Measurements from ENCODE around the gene NOX3.
"Not testable (repeated sequence)": the region's sequence is repeated elsewhere in the genome, so short reads cannot be mapped to it uniquely, and the experiment has no call there.

The NOX3 gene, protein sequence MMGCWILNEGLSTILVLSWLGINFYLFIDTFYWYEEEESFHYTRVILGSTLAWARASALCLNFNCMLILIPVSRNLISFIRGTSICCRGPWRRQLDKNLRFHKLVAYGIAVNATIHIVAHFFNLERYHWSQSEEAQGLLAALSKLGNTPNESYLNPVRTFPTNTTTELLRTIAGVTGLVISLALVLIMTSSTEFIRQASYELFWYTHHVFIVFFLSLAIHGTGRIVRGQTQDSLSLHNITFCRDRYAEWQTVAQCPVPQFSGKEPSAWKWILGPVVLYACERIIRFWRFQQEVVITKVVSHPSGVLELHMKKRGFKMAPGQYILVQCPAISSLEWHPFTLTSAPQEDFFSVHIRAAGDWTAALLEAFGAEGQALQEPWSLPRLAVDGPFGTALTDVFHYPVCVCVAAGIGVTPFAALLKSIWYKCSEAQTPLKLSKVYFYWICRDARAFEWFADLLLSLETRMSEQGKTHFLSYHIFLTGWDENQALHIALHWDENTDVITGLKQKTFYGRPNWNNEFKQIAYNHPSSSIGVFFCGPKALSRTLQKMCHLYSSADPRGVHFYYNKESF

DNA sequence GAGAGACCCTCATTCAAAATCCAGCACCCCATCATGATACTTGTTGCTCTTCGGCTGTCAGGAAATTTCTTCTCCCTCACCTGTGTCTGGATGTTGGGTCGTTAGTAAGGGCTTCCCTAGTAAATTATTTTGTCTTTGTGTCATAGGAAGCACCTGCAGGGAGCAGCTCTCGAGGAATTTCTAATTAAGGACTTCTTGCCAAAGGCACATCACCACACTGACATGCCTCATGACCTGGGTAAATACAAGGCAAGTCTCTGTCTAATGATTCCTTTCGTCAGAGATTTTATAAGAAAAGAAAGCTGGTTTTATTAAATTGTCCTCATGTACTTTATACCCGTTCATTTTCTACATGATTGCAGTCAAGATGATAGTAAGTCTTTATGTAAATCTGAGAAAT is at the start of gene NOX3:
NOX3 (minus strand) TSS at position 74 of the 400 bp plus-strand sequence; CDS start at position 35, 39 bp downstream.
- DNase-seq (ENCODE audit: low read depth in 2 of 3, low spot score in 2 of 3) = no peak

GRCh38 chr6:155504848-155505607 is 49.4 kb upstream of the NOX3 start:
- DNase-seq (ENCODE audit: low read depth in 2 of 3, low spot score in 2 of 3) = no peak

- DNase-seq (ENCODE audit: low read depth in 2 of 3, low spot score in 2 of 3) = no peak
Measured at GRCh38 chr6:155502393-155502792, 46.8 kb upstream of the NOX3 start.

DNA sequence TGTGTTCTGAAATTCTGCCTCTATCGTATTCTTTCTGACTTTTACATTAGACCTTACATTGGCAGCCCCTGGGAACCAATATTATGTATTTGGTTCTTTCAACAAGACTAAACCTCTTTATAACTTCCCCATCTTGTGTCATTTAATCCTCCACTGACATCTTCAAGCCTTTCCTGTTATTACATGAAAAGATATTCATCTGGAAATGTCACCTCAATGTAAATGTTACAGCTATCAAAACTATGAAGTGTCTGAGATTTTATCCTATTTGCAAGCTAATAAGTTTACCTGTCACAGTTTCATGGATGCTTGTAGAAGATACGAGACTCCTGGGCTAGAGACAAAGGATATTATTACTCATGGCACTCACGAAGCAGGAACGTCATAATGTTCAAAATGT is 43.9 kb upstream of the NOX3 start:
- no peak for DNase-seq (ENCODE audit: low read depth in 2 of 3, low spot score in 2 of 3)

- DNase-seq (ENCODE audit: low read depth in 2 of 3, low spot score in 2 of 3) = no peak
Measured at GRCh38 chr6:155498370-155498769, 42.7 kb upstream of the NOX3 start.

DNA sequence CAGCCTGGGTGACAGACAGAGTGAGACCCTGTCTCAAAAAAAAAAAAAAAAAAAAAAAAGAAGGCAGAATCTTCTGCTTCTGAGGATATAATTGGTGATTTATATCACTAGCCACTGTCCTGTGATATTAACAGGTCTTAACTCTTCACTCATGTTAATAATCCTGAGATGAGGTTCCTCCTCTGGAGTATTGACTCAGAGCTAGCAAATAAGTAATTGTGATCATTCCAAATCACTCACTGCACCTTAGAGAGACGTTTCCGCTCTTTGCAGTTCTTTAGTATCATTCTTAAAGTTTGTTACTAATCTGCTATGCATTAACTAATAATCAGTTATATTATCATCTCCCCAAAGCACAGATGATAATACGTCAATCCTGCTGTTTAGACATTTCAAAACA is 41.6 kb upstream of the NOX3 start:
- no peak for DNase-seq (ENCODE audit: low read depth in 2 of 3, low spot score in 2 of 3)

DNA sequence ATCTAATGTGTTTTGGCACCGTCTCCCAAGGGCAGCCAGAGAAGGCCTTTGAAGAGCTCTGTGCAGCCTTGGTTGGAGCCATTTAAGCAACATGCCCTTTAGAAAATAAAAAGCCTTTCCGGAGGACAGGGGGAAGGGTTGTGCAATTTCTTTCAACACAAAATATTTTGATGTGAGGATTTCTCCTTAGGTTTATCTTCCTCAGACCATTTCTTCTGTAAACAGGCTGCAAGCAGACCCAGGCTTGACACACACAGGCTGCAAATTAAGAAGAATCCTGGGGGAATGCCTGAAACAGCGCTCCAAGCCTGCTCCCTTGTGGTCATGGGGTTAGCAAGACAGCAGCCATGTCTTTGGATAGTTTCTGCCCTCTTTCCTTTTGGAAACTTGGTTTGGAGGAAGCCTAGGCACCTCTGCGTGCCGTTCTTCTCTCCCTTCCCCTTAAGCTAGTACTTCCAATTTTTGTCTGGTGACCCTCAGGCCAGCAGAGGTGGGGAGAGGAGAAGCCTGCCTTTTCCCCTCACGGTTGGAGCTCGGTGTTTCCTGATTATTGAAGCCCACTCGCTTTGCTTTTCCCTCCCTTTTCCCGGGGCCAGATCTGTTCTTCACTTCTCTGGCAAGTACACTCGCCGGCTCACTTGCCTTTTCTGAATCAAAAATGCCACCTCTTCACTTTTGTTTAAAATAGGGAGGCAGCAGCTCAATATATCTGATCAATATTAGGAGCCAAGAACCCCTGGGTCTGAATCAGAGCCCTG is 39.6 kb upstream of the NOX3 start:
- DNase-seq (ENCODE audit: low read depth in 2 of 3, low spot score in 2 of 3) = no peak

DNA sequence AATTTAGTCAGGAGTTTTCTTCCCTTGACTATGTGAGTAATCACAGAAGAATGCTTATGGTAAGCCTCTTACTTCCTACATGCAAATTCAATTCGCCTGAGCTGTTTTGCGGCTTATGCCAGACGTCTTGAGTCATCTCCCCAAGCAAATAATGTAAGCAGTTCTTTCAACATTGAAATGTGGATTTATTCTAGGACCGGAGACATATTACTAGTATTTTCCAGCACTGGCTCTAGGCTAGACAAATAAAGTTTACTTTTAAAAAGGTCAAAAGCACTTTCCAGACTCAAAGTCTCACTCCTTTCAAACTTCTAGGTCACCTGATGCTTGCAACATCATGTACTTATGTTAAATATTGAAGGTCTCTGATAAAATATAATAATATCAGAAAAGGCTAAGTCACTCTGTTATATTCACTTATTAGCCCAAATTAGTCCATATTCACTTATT is 38.1 kb upstream of the NOX3 start:
- DNase-seq (ENCODE audit: low read depth in 2 of 3, low spot score in 2 of 3) = no peak

- no peak for DNase-seq (ENCODE audit: low read depth in 2 of 3, low spot score in 2 of 3)
Measured at GRCh38 chr6:155493026-155493693, 37.5 kb upstream of the NOX3 start.

- DNase-seq (ENCODE audit: low read depth in 2 of 3, low spot score in 2 of 3) = no peak
Measured at GRCh38 chr6:155492061-155492735, 36.6 kb upstream of the NOX3 start.

GRCh38 chr6:155491421-155491820 is 35.8 kb upstream of the NOX3 start:
- no peak for DNase-seq (ENCODE audit: low read depth in 2 of 3, low spot score in 2 of 3)

DNA sequence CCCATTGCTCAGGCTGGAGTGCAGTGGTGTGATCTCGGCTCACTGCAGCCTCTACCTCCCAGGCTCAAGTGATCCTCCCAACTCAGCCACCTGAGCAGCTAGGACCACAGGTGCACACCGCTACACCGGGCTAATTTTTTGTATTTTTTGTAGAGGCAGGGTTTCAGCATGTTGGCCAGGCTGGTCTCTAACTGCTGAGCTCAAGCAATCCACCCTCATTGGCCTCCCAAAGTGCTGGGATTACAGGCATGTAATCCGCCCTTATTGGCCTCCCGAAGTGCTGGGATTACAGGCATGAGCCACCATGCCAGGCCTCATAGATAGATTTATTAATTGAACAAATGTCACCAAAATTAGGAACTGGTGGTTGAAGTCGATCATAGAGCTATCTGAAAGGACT is 32.6 kb upstream of the NOX3 start:
- not testable (repeated sequence) for DNase-seq (ENCODE audit: low read depth in 2 of 3, low spot score in 2 of 3)

DNA sequence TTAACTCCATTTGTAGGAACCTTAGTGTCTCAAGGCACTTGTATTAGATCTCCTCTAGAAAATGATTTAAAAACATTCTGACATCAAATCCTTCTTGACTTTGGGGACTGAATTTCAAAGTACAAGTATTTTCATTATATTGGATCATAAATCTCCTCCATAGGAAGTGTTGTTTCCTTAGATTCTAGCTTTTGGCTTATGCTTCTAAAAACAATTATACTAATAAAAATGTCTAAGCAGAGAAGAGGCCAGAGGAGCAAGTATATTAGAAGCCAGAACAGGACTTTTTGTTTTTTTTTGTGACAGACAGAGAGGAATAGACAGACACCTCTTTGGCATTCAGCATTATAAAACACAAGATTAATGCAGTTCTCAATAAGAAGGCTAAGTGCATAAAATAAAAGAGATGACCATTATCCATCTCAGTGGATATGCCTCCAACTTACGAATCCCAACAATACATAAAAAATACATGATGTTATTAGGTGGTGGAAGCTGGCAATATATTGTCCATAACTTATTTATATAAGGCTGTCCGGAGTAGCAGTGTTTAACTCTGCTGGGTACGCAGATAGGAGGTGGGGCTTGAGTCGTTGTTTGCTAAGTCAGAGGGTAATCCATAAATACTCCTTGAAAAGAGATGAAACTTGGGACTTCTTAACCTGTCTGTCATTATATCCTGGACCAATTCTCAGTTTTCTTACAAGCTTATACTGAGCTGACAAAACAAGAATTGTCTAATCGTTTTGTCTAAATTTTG is 31.9 kb upstream of the NOX3 start:
- DNase-seq (ENCODE audit: low read depth in 2 of 3, low spot score in 2 of 3) = no peak

DNA sequence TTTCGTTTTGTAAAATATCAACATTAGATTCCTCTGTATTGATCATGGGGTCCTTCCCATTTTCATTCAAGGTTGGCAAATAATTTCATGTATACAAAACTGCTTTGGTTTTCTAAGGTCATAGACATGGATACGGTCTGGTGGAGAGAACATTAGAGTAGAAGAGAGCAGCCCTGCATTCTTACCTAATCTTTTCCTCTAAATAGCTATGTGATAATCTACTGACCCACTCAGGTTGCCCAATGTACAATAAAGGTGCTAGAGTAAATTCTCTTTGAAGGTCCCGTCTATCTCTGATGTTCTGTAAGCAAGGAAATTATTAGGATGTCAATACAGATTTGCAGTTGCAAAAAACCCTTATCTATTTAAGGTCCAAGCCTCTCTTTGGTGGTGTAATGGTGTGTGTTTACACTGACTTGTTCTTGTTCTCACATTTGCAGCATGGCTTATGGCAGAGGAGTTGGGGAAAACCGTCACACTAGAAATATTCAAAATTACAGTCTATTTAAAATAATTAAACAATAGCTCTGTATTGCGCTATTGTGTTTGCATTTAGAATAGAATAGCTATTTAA is 31.2 kb upstream of the NOX3 start:
- DNase-seq (ENCODE audit: low read depth in 2 of 3, low spot score in 2 of 3) = no peak

DNA sequence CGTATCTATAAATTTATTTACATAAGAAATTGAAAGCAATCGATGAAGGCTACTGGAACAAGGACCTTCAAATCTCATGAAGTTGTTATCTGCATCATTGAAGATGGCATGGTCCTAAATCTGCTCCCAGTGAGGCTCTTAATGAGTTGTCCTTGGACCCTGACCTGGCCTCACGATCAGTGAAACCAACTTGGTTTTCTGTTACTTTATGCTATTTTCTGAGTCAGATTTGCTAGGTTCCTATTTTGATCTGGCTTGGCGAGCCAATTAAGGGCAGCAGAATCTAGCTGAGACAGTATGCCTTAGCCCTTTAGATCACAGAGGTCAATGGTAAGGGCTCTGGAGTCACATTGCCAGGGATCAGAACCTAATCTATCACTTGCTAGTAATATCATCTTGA is 30.1 kb upstream of the NOX3 start:
- no peak for DNase-seq (ENCODE audit: low read depth in 2 of 3, low spot score in 2 of 3)

DNA sequence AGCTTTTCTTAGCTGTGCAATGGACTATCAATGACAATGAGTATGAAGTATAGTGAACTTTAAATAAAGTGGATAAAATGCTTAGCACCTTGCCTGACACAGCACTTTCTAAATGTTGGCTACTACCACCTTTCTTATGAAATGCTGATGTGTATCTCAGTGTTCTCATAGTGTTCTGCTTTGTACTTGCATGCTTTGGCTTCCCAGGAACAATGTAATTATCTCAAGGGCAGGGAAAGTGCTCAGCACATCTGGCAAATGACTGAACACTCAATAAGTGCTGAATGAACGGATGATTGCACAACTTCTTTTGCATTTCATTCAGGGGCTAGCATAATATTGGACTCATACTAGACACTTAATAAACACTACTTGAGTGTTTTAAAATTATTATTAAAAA is 28.2 kb upstream of the NOX3 start:
- DNase-seq (ENCODE audit: low read depth in 2 of 3, low spot score in 2 of 3) = no peak

DNA sequence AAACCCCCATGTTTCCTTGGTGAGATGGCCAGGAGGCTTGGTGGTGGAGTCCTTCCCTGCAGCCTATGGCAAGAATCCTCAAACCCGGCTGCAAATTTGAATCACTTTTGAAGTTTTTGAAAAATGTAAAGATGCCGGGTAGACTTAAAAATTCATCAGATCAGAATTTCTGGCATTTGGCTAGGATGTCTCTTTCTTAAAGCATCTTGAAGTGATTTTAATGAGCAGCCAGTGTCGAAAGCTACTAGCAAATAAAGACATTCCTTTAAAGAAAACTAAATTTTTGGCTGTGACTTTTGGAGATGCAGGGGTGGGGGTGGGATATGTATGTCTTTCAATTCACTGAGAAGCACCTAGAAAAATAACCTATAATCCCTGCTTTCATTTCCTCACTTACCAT is 25.6 kb upstream of the NOX3 start:
- no peak for DNase-seq (ENCODE audit: low read depth in 2 of 3, low spot score in 2 of 3)

GRCh38 chr6:155473741-155474140 is 18.1 kb upstream of the NOX3 start:
- DNase-seq (ENCODE audit: low read depth in 2 of 3, low spot score in 2 of 3) = no peak

DNA sequence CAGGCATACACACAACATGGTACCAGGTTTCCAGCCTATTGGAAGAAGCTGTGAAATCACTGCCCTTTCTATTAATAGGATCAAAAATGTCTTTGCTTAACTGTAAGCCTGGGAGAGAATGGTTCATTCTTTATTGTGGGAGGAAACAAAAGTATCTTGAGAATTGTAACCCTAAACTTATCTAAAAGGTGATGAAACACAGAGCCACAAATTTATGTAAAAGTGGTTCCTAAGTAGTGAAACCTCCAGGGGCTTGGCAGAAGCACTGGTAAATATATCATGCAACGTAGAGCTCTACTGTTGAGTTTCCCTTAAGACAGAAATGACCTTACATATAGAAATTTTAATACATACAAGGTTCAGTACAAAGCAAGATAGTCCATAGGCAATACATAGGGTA is 17.2 kb upstream of the NOX3 start:
- DNase-seq (ENCODE audit: low read depth in 2 of 3, low spot score in 2 of 3) = no peak
